NB4 (cell line): ENCODE results near the gene RTN4.

Source experiments
- CTCF ChIP-seq: IDR thresholded peaks from one replicate; pipeline ENCODE4 v1.5.1; 2012; ENCODE audit warnings: low read depth, low read length
- MAX ChIP-seq: IDR thresholded peaks from 2 replicates; pipeline ENCODE4 v1.6.1; 2011; ENCODE audit warnings: low read depth, low read length

GRCh38 chr2:55026202-55026601 is 24.0 kb downstream of the RTN4 start:
- TF ChIP-seq CTCF (no peak), MAX (no peak)
